ENCODE results near the gene PTPN14.

PTPN14 gene

DNA sequence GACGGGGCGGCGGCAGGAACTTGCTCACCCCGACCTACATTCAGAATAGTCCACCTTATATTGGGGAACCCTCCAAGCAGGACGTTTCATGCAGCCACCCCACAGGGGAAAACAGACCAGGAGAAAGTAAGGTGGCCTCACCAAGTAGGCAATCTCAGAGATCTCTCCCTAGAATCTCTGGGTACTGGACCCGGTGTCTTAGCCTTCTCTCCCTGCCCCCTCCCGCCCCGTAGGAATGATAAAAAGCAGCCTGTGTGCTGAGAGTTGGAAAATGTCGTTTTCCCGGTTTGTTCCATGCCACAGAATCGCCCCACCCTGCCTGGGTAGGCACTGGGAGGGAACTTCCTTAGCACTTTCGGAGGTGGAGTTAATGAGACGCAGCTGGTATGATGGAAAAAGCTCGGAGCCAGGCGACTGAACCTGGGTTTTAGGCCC is 789 bp upstream of the PTPN14 start:
- no peak for TF ChIP-seq CTCF (conservative IDR thresholded peaks at IDR 0.05; ENCODE audit: low read length)
- DNase-seq (ENCODE audit: low read depth) = peak; percentile 88
- peak overlapping the region; percentile 84 for H3K4me3 ChIP-seq (ENCODE audit: low read length)

DNA sequence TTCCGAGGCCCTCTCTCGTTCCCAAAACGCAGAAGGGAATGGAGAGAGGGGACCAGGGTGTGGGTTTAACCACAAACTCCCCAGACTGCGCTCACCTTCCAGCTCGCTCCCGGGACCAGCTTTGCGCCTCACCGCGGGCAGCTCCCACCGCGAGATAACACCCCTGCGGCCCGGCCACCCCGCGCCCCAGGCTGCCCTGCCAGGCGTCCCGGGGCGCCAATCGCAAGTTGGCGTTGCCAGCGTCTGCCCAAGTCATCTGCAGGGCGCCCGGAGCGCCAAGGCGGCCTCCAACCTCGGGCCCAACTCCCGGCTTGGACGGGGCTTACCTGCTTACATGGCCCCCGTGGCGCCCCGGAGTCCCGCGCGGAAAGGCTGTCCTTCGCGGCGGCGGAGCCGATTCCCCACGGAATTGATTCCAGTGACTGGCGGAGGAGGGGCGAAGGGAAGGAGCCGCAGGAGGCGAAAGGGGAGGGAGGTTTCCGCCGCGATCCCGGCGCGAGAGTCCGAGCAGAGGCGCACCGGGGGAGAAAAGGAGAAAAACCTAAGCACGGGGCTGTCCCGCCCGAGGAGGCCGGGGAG is 456 bp downstream of the PTPN14 start:
- no peak for TF ChIP-seq CTCF (conservative IDR thresholded peaks at IDR 0.05; ENCODE audit: low read length)
- no peak for DNase-seq (ENCODE audit: low read depth)
- peak overlapping the region; percentile 95 for H3K4me3 ChIP-seq (ENCODE audit: low read length)

DNA sequence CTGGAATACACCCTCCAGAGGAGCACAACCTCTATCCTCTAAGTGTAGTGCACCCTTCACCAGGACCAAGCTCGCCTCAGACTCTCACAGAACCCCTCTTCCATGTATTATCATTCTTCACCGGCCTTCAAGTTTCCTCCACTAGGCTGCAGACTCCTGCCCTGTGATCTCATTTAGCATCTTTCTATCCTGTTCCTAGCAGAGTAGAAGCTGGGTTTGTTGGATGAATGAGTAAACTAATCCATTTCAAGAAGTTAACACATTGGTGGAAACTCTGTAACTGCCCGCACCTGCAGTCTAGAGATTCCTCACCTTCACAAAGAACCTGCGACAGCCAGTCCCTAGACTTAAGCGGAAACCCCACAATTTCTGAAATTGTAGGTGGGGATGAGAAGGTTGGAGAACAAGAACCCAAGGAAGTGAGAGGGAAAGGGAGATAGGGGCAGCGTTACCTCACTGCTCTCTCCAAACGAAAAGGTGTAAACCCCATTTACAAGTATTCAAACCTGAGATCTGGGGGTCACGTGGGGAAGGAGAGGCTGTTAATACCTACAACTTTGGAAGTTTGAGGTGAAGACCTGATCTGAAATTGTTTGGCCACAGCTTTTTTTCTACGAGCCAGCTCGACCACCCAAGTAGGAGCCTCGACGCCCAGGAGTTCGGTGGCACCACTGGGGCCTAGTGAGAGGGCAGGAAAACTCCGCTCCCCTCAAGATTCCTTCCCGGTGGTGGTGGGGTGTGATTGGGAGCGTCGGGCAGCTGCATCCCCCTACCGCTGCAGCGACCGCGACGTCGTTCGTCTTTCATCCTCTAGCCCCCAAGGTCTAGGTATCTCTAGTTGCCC is 1.2 kb downstream of the PTPN14 start:
- H3K4me3 ChIP-seq (ENCODE audit: low read length) = peak overlapping the region; percentile 95
- peak; percentile 55 for TF ChIP-seq CTCF (conservative IDR thresholded peaks at IDR 0.05; ENCODE audit: low read length)
- DNase-seq (ENCODE audit: low read depth) = peak; percentile 54

DNA sequence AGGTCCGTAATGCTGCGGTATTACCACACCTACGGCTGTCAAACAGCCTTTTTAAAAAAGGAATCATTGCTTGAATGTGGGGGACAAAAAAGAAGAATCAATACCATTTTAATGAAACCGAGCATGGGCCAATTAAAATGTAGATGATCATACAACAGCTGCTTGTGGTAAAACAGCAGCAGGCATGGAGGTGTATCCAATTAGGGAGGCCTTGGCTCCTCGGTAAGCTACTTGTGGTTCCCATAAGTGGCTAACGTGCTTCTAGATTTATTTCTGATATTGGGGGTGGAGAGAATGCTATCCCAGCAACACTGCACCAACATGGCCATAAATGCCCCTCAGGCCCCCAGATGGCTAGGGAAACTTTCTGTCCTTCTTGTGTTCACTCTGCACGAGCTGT is 1.8 kb downstream of the PTPN14 start:
- peak; percentile 41 for DNase-seq (ENCODE audit: low read depth)
- peak overlapping the region; percentile 95 for H3K4me3 ChIP-seq (ENCODE audit: low read length)
- TF ChIP-seq CTCF (conservative IDR thresholded peaks at IDR 0.05; ENCODE audit: low read length) = no peak

DNA sequence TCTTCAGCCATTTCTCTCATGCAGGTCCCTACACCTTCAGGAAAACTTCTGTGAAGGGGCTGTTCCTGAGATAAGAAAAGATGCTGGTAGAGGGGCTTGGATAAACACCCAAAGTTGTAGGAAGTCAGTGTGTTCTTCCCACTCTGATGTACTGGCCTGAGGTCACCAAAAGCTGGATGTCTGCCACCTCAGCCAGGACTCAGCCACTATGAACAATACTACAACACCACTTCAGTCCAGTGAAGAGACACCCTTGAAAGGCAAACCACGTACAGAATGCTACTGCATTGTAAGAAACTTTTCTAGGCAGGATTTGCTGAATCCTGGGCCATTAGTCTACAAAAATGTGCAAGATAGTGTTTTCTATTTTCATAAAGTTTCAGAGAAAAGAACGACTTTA is 2.4 kb downstream of the PTPN14 start:
- peak; percentile 63 for DNase-seq (ENCODE audit: low read depth)
- TF ChIP-seq CTCF (conservative IDR thresholded peaks at IDR 0.05; ENCODE audit: low read length) = no peak
- H3K4me3 ChIP-seq (ENCODE audit: low read length) = peak overlapping the region; percentile 95

GRCh38 chr1:214548271-214548670 is 3.1 kb downstream of the PTPN14 start:
- peak overlapping the region; percentile 95 for H3K4me3 ChIP-seq (ENCODE audit: low read length)
- no peak for TF ChIP-seq CTCF (conservative IDR thresholded peaks at IDR 0.05; ENCODE audit: low read length)
- no peak for DNase-seq (ENCODE audit: low read depth)

DNA sequence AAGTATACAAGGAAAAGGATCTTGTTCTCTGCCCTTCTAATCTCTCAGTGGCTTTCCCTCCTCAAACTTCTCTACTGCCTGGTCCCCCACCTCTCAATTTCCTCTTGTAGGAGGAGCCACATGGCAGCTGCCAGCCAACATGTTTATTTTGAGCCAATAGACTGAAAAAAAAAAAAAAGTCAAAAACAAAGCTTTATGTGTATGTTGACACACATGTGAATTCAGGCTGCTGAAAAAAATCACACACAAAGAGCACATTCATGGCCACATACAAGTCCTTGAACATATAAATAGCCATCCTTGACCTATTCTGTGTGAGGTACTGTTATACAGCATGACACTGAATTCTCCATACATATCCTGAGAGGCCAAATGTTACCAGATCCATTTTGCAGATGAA is 3.7 kb downstream of the PTPN14 start:
- TF ChIP-seq CTCF (conservative IDR thresholded peaks at IDR 0.05; ENCODE audit: low read length) = no peak
- DNase-seq (ENCODE audit: low read depth) = no peak
- peak overlapping the region; percentile 95 for H3K4me3 ChIP-seq (ENCODE audit: low read length)
